ENCODE measurements around the gene LIFR. TPM values are rescaled to one million over a fixed set of nuclear protein-coding genes. Genes with fewer than 3 reads are reported as not detected.

The LIFR gene
- total and polyA plus RNA-seq, 12 donors, result 9.2 to 118 (median 59.0) TPM

- WGBS, 4 donors, result 92 to 97% (median 94%) methylated on average over 4 of the region's 4 CpGs
Observed at GRCh38 chr5:38471709-38472108, 84.7 kb downstream of the LIFR start.

GRCh38 chr5:38469707-38470267 is 86.7 kb downstream of the LIFR start:
- no peak for DNase-seq
- H3K27me3 ChIP-seq, result no peaks in the 10 kb centered on the region
- no peak overlapping the region for H3K4me3 ChIP-seq
- intact Hi-C loops (cut with DNase I), result loop anchor here in 1 of 2 donors (10.0 kb wide), 1 partner anchor 195 kb away; no protein-coding TSS in a partner anchor
- no peaks in the 10 kb centered on the region for H3K36me3 ChIP-seq (replicated peaks in 1 of 2)
- peaks cover 0 to 22% of the 10 kb centered on the region in 2 donors for H3K4me1 ChIP-seq (replicated peaks in 1 of 2)
- peak overlapping the region in 4 of 5 donors; percentile 0 to 97 (median 72) for H3K27ac ChIP-seq
- WGBS, 4 donors, result 80 to 88% (median 87%) methylated on average over 8 to 11 of the region's 11 CpGs
- TF ChIP-seq CTCF (IDR thresholded peaks at IDR 0.05) (no peak), POLR2A (IDR thresholded peaks at IDR 0.05) (no peak)
- H3K9me3 ChIP-seq (replicated peaks in 1 of 3), result no peaks in the 10 kb centered on the region

More at GRCh38 chr5:38471709-38472108, 84.7 kb downstream of the LIFR start:
- Histone ChIP-seq H3K27ac (no peak overlapping the region), H3K9me3 (replicated peaks in 1 of 3) (no peaks in the 10 kb centered on the region), H3K4me3 (no peak overlapping the region), H3K36me3 (replicated peaks in 1 of 2) (no peaks in the 10 kb centered on the region), H3K4me1 (replicated peaks in 1 of 2) (peaks cover 0 to 21% of the 10 kb centered on the region in 2 donors), H3K27me3 (no peaks in the 10 kb centered on the region)
- intact Hi-C loops (cut with DNase I), result no loop called here
- no peak for DNase-seq
- TF ChIP-seq CTCF (IDR thresholded peaks at IDR 0.05), result no peak
- TF ChIP-seq POLR2A (IDR thresholded peaks at IDR 0.05), result no peak

GRCh38 chr5:38468978-38469706 is 87.3 kb downstream of the LIFR start:
- Histone ChIP-seq H3K9me3 (replicated peaks in 1 of 3) (no peaks in the 10 kb centered on the region), H3K4me1 (replicated peaks in 1 of 2) (peaks cover 0 to 29% of the 10 kb centered on the region in 2 donors), H3K27ac (peak overlapping the region in 4 of 5 donors; percentile 63 to 97 (median 73)), H3K4me3 (no peak overlapping the region), H3K36me3 (replicated peaks in 1 of 2) (no peaks in the 10 kb centered on the region), H3K27me3 (no peaks in the 10 kb centered on the region)
- intact Hi-C loops (cut with DNase I), result loop anchor here in 1 of 2 donors (10.0 kb wide), 1 partner anchor 196 kb away; no protein-coding TSS in a partner anchor
- WGBS, 4 donors, result 59 to 74% (median 71%) methylated on average over 18 of the region's 18 CpGs
- TF ChIP-seq POLR2A (IDR thresholded peaks at IDR 0.05) (no peak), CTCF (IDR thresholded peaks at IDR 0.05) (no peak)
- DNase-seq, result peak in 3 of 7 donors; percentile 44 to 70 (median 56)

- TF ChIP-seq CTCF (IDR thresholded peaks at IDR 0.05), result no peak
- no peak for TF ChIP-seq POLR2A (IDR thresholded peaks at IDR 0.05)
- Histone ChIP-seq H3K4me3 (no peak overlapping the region), H3K4me1 (replicated peaks in 1 of 2) (peaks cover 0 to 38% of the 10 kb centered on the region in 2 donors), H3K27ac (peak overlapping the region in 4 of 5 donors; percentile 63 to 97 (median 73)), H3K36me3 (replicated peaks in 1 of 2) (no peaks in the 10 kb centered on the region), H3K27me3 (no peaks in the 10 kb centered on the region), H3K9me3 (replicated peaks in 1 of 3) (no peaks in the 10 kb centered on the region)
- intact Hi-C loops (cut with DNase I), result loop anchor here in 1 of 2 donors (10.0 kb wide), 1 partner anchor 197 kb away; no protein-coding TSS in a partner anchor
- WGBS, 4 donors, result 74 to 87% (median 83%) methylated on average over 11 to 12 of the region's 12 CpGs
- peak in 1 of 7 donors; percentile 62 for DNase-seq
Observed at GRCh38 chr5:38468202-38468673, 88.2 kb downstream of the LIFR start.
